DND-41 (cell line): ENCODE results near the gene MRPL27.

Experiments
- CTCF ChIP-seq: IDR thresholded peaks from 2 replicates; pipeline ENCODE4 v1.5.1; 2012; ENCODE audit warnings: borderline replicate concordance, low read length, moderate library complexity, mild to moderate bottlenecking; ENCODE audit not compliant: poor library complexity, severe bottlenecking; ENCODE audit errors: extremely low read depth
- EZH2 ChIP-seq: IDR thresholded peaks from 3 replicates; pipeline ENCODE4 v1.6.1; 2012; ENCODE audit warnings: borderline replicate concordance, low read depth, mild to moderate bottlenecking, moderate library complexity, low read length, inconsistent platforms; ENCODE audit not compliant: severe bottlenecking

GRCh38 chr17:50354198-50354597, 18.8 kb downstream of the MRPL27 start:
- no peak for TF ChIP-seq CTCF
- TF ChIP-seq EZH2: no peak
